NCI-H2196 treated with DMSO at 0.1 percent for 48 hours (cell line): ENCODE results near the gene TMED5.
"Not testable (repeated sequence)": the region's sequence is repeated elsewhere in the genome, so short reads cannot be mapped to it uniquely, and the experiment has no call there.

Source experiments
- DNase-seq: peaks from one replicate; lab custom pipeline; 2025; ENCODE audit not compliant: unreplicated experiment; lab: John Stamatoyannopoulos, UW

TMED5 gene

DNA sequence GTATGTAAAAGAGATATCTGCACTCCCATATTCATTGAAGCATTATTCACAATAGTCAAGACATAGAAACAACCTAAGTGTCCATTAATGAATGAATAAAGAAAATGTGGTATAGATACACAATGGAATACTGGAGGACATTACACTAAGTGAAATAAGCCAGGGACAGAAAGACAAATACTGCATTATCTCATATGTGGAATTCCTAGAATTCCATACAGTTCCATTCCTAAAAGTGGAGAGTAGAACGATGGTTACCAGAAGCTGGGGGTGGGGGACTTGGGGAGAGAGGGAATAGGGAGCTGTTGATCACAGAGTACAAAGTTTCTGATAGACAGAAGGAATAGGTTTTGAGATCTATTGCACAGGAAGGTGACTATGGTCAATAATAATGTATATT lies 7.4 kb downstream of the TMED5 start:
- DNase-seq = no peak

DNA sequence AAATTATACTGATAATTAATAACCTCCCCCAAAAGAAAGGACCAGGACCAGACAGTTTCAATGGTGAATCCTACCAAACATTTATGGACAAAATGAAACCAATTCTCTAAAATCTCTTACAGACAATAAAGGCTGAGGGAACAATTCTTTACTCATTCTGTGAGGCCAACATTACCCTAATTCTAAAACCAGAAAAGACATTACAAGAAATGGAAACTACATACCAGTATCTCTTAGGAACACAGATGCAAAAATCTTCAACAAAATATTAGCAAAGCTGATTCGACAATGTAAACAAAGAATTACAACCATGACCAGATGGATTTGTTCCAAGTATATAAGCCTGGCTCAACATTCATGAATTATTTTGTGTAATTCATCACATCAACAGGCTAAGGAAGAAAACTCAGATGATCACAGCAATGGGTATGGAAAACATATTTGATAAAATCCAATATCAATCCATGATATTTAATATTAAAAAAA lies 8.6 kb downstream of the TMED5 start:
- no peak for DNase-seq

DNA sequence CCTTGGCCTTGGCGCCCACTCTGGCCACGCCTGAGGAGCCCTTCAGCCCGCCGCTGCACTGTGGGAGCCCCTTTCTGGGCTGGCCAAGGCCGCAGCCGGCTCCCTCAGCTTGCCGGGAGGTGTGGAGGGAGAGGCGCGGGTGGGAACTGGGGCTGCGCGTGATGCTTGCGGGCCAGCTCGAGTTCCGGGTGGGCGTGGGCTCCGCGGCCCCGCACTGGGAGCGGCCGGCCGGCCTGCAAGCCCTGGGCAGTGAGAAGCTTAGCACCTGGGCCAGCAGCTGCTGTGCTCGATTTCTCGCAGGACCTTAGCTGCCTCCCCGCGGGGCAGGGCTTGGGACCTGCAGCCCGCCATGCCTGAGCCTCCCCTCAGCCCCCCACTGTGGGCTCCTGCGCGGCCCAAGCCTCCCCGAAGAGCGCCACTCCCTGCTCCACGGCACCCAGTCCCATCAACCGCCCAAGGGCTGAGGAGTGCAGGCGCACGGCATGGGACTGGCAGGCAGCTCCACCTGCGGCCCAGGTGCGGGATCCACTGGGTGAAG lies 10.0 kb downstream of the TMED5 start:
- DNase-seq = not testable (repeated sequence)

DNA sequence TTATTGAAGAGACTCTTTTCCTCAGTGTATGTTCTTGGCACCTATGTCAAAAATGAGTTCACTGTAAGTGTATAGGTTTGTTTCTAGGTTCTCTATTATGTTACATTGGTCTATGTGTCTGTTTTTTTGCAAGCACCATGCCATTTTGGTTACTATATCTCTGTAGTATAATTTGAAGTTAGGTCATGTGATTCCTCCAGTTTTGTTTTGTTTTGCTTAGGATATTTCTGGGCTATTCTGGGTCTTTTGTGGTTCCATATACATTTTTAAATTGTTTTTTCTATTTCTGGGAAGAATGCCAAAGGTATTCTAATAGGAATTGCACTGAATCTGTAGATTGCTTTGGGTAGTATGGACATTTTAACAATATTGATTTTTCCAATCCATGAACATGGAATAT lies 13.2 kb downstream of the TMED5 start:
- no peak for DNase-seq

DNA sequence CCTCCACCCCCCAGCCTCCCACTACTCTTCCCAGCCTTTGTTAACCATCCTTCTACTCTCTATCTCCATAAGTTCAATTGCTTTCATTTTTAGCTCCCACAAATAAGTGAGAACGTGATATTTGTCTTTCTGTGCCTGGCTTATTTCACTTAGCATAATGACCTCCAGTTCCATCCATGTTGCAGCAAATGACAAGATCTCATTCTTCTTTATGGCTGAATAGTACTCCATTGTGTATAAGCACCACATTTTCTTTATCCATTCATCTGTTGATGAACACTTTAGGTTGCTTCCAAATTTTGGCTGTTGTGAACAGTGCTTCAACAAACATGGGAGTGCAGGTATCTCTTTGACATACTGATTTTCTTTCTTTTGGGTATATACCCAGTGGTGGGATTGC lies 14.3 kb downstream of the TMED5 start:
- DNase-seq = not testable (repeated sequence)

DNA sequence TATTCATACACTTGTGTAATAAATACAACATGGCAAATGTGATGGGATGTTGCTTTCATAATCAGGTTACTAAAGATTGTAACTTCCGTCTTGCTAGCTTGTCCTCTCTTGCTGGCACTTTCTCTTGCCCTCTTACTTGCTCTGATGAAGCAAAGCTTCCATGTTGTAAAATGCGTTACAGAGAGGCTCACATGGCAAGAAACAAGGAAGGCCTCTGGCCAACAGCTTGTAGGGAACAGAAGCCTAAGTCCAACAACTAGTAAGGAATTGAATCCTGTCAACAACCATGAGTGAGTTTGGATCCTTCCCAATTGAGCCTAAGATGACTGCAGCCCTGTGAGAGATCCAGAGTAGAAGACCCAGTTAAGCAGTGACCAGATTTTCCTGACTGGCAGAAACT lies 15.4 kb downstream of the TMED5 start:
- DNase-seq = no peak

DNA sequence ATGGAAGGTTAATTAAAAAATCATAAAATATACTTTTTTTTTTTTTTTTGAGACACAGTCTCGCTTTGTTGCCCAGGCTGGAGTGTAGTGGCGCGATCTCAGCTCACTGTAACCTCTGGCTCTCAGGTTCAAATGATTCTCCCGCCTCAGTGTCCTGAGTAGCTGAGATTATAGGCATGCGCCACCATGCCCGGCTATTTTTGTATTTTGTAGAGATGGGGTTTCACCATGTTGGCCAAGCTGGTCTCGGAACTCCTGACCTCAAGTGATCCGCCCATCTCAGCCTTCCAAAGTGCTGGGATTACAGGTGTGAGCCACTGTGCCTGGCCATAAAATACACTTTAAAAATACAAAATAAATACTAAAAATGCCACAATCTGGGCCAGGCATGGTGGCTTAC lies 16.9 kb downstream of the TMED5 start:
- DNase-seq = not testable (repeated sequence)

DNA sequence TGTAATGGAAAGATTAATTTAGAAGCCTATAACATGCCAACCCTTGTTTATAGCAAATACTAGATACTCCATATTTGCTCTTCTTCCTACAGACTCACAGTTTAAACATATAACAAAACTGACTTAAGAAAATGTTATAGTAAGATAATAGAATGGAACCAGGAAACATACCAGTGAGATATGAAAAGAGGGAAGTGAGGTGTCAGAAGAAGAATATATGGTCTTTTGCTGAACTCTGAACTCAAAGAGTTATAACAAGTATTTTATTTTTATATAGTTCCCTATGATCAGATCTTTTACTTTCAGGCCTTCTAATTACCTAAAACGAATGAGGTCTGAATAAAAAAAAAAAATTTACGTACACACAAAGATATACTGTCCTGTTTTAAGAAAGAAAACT lies 20.9 kb downstream of the TMED5 start:
- DNase-seq = no peak

DNA sequence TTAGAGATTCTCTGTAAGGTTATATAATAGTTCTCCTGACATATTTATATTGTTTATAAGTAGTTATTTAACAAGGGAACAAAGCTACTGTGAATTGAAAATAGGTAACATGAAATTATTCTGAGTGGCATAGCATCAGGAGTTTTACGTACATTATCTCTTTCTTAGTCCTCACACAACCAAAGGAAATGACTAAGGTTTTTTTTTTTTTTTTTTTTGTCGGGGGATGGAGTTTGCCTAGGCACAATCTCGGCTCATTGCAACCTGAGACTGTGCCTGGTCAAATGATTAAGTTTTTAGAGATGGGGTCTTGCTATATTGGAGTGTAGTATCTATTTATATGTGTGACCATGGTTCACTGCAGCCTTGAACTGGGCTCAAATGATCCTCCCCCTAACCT lies 24.9 kb downstream of the TMED5 start:
- no peak for DNase-seq

DNA sequence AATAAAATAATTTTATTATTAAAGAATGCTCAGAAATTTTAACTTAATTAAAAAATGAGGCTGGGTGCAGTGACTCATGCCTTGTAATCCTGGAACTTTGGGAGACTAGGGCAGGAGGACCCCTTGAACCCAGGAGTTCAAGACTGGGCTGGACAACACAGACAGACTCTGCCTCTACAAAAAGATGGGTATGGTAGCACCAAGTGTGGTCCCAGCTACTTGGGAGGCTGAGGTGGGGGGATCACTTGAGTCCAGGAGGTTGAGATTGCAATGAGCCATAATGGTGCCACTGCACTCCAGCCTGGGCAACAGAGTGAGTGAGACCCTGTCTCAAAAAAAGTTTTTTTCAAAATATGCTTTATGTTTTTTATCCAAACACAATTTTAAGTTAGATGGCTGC lies 25.3 kb downstream of the TMED5 start:
- DNase-seq = no peak

DNA sequence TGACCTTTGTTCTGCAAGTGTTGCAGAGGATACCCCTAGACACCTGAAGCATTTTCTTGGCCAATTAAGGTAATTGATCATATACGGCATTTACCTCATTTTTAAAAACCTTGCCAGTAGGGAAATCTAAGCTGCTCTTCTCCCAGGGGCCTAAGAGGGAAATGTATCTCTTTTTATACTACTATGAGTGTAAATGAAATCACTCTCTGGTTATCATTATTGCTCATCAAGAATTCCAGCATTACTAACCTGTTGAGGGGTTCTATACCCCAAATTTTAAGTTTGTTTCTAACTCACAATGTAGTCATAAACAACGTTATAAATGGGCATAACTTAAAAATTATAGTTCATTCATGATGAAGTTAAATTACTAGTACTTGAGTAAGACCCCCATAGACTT lies 27.4 kb downstream of the TMED5 start:
- no peak for DNase-seq

DNA sequence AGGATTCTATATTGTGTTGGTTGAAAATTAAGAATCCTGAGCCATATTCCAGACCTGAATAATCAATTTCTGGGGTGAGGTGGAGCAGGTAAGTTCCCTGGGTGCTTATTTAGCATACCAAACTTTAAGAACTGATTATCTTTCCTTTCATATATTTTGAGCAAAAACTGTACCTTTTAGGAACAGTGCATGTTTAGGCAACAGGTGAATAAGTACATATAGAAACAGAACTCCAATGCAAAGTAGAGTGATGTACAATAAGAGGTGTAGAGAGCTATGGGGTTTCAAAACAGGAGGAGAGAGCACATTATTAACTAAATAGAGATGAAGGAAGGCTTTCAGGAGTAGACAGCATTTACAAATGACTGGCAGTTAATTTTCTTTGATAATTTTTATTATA lies 28.7 kb downstream of the TMED5 start:
- DNase-seq = no peak

DNA sequence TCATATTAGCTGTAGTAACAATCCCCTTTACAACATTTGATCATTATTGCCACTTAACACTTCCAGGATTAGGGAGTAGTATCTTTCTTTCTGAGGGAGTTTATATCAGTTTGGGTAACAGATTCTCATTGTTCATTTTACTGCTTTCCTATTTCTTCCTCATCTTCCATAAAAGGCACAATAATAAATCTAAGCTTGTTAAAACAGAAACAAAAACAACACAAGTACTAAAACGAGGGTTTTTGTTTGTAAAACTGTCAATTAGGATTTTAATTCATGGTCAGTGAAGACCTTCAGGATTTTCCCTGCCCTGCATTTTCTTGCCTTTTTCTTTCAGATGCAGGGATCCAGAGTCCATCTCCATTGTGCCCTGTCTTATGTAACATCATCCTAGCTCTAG lies 29.5 kb downstream of the TMED5 start:
- no peak for DNase-seq

DNA sequence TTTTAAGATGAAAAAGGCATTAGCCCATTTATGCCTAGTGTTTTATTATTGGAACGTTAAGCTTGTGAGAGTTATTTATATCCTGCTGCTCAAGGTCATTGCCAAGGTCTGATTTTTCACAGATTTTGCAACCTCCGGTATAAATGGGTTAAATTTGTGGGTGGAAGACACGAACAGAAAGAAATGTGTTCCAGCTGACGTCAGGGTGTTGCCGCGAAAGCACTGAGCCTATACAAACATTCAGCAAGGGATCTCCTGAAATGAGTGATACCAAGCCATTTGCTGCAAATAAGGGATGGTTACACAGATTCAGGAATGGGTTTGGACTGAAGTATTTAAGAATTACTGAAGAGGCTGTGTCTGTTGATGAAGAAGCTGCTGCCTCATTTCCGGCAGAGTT lies 32.2 kb downstream of the TMED5 start:
- no peak for DNase-seq

DNA sequence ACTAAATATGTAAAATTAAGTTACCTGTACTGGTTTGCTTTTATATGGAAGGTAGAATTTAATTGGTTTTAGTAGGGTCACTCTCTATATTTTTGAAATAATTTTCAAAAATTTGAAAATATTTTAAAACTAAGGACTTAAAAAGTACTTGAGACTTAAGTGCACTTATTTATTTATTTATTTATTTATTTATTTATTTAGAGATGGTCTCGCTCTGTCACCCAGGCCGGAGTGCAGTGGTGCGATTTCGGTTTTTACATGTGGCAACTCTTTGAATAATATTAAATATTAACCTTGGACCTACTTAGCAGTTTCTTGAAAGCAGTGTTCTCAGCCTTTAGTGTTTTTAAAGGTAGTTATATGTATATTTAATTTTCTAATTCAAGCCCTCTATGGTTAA lies 36.4 kb downstream of the TMED5 start:
- DNase-seq = no peak

DNA sequence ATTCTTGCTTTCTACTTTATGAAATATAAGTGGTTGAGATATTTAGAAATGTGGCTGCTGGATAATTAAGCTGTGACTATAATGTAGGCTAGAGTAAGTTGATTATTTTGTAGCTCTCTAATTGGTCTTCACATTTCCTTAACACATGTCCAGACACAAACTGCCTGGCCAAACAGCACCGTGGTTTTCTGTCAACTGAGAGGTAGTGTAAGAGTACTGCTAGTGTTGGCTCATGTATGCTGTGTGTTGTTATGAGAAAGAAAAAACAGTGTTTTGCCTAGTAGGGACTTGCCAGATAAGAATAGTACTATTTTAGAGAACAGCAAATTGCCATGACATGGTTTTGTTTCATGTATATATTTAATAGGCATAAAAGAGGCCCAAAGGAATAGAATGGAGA lies 37.1 kb downstream of the TMED5 start:
- no peak for DNase-seq

DNA sequence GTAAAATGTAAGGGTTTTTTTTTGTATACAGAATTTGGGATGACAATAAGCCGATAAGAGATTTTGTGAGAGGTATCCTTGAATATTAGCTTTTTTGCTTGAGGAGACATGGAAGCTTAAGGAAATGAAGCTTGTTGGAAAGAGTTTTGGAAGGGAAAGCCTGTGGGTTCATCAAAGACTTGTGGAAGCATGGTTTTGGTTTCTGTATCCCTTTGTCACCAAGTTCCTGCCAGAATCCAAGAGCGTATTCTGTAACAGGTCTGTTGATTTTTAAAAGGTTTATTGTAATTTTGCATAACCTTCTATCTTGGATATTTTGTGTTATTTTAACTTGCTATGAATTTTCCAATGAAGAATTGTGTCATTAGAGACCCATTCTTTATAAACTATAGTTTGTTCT lies 38.1 kb downstream of the TMED5 start:
- DNase-seq = no peak

DNA sequence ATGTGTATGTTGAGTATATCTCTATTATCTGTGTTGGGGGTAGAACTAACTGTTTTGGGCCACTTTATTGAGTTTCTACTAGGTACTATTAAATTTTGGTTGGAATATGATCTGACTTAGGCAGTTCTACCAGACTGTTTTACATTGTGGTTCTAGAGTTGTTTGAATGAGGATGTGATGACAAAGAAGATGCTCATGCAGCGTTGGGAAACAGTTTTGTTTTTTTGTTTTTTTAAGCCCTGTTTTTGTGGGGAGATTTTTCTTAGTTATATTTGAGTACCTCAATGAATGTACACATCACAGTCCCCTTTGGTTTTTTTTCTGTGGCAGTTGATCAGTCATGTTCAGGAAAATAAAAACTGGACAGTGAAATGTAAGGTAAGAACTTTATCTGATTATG lies 40.1 kb downstream of the TMED5 start:
- DNase-seq = no peak

DNA sequence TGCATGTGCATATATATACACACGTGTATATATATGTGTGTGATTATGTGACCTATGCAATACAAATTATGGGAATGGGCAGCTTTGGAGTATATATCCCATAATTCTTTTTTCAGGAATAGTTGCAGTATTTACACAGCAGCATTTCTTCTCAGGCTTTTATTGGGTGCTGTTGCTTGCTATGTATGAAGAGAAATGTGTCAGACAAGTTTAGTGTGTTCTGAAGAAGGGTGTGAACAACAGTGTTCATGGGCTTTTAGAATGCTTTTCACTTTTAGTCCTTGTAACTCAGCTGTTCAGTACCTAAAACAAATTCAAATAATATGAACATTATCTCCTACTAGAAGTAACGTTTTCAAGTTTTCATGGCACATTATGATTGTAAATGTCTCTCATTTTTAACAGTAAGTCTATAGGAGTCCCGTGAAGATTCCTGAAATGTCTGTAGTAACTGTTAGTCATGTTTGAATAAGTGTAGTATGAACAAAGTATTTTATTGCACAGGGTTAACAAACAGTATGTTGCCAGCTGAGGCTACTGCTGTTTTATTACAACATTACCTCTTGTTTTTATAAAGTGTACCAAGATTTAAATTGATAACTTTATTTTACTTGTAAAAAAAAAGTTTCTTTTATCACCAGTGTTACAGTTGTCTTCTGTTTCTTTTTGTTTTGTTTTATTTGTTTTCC lies 42.5 kb downstream of the TMED5 start:
- no peak for DNase-seq

DNA sequence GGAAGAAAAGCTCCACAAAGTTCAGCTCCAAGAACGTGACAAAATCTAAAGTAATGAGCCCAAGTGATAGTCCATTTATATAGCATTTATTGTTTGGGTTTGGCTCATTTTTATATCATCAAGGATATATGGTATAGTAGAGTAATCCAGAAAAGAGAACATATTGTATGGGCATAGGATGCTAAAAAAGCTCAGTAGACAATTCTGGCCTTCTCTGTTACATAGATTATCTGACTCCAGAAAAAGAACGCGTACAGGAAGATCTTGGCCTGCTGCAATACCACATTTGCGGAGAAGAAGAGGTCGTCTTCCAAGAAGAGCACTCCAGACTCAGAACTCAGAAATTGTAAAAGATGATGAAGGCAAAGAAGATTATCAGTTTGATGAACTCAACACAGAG lies 43.8 kb downstream of the TMED5 start:
- no peak for DNase-seq

DNA sequence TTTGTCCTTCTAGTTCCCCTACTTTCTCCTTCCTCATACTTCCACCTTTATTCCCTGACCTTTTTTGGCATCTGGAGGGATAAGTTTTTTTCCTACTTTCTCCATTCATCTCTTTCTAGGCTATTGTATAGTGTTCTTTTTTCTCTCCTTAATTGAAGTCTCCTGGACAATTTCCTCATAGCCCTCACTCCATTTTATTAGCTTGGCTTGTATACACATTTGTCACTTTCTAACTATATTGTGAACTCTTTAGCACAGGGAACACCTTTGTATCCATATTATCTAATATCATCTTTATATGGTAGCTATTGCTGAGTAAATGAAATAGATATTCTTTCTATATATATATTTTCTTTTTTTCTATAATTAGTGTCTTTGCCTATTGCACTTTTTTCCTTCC lies 47.6 kb downstream of the TMED5 start:
- no peak for DNase-seq

DNA sequence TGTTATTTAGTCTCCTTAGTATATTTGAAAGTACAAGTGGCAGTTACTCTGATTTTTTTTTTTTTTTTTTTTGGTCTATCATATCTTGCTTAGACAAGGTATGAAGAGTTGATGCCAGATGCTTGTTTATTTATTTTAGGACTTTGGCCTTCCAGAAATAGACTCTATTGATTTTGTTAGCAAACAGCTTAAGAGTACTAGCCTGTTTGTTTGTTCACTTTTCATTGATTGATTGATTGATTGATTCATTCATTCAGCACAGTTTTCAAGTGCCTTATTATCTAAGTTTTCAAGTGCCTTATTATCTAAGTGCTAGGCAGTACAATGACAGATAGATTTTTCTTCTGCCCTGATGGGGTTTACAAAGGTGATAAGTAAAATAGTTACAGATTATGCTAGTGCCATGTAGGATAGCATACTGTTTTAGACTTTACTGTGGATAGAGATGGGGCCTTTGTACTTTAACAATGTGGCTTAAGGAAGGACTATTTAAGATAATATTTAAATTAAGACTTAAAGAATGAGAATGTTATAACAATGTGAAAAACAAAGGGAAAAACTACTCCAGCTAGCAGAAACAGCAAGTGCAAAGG lies 50.6 kb downstream of the TMED5 start:
- DNase-seq = no peak
